HEK293 (cell line): ENCODE results near the gene MAPRE2.

ENCODE experiments used
- CTCF ChIA-PET: fragments of 350-600 bp; formaldehyde crosslinking; extraction: SDS; loops from one replicate; lab custom pipeline; 2021; ENCODE audit warnings: antibody characterized with exemption; lab: Yijun Ruan, JAX
- POLR2A ChIA-PET: fragments of 300-600 bp; formaldehyde crosslinking; extraction: SDS; loops from one replicate; lab custom pipeline; 2020; ENCODE audit warnings: antibody characterized with exemption, inconsistent platforms; lab: Yijun Ruan, JAX
- H3K27ac ChIP-seq: fragments of 200-500 bp; sonication (Bioruptor generic); 2 replicates; pipeline ENCODE4 v1.5.1; 2014; ENCODE audit warnings: low read depth, low read length, control low read depth, inconsistent platforms; ENCODE audit errors: extremely low read depth
- H3K36me3 ChIP-seq, 2 experiments: fragments of 200-500 bp in 1 of 2; sonication (Bioruptor generic) in 1 of 2; 1 replicate in 1 of 2; 2 replicates in 1 of 2; pipeline ENCODE4 v1.5.1; 2014 to 2017; ENCODE audit warnings: inconsistent platforms in 2 of 2, low read length in 2 of 2; ENCODE audit not compliant: control insufficient read depth in 2 of 2, insufficient read depth in 1 of 2
- H3K4me1 ChIP-seq: fragments of 200-500 bp; sonication (Bioruptor generic); 2 replicates; pipeline ENCODE4 v1.5.1; 2014; ENCODE audit warnings: mild to moderate bottlenecking, low read length, inconsistent platforms; ENCODE audit not compliant: control insufficient read depth, insufficient read depth
- H3K4me3 ChIP-seq: 2 replicates; pipeline ENCODE4 v1.5.1; 2011; ENCODE audit warnings: low read depth, mild to moderate bottlenecking, control low read depth, low read length, moderate library complexity
- H3K9me3 ChIP-seq: fragments of 200-500 bp; sonication (Bioruptor generic); 2 replicates; pipeline ENCODE4 v1.5.1; 2014; ENCODE audit warnings: low read depth, low read length, inconsistent platforms; ENCODE audit not compliant: control insufficient read depth, insufficient read depth
- GLI4 ChIP-seq: fragments of 450-650 bp; formaldehyde crosslinking; IDR thresholded peaks from 2 replicates; pipeline ENCODE4 v1.5.1; 2016; ENCODE audit warnings: missing biosample characterization, missing genetic modification characterization
- KLF1 ChIP-seq: fragments of 450-650 bp; formaldehyde crosslinking; IDR thresholded peaks from 2 replicates; pipeline ENCODE4 v1.5.1; 2016; ENCODE audit warnings: missing biosample characterization, missing genetic modification characterization
- MYNN ChIP-seq: fragments of 450-650 bp; formaldehyde crosslinking; IDR thresholded peaks from 2 replicates; pipeline ENCODE4 v1.5.1; 2016; ENCODE audit warnings: missing biosample characterization, missing genetic modification characterization, borderline replicate concordance
- RBAK ChIP-seq: fragments of 450-650 bp; formaldehyde crosslinking; IDR thresholded peaks from 2 replicates; pipeline ENCODE4 v1.5.1; 2016; ENCODE audit warnings: missing biosample characterization, missing genetic modification characterization
- SETDB1 ChIP-seq: IDR thresholded peaks from one replicate; pipeline ENCODE4 v1.6.1; 2017; ENCODE audit warnings: mild to moderate bottlenecking, low read length, moderate library complexity, mixed read lengths; ENCODE audit not compliant: insufficient read length
- ZNF138 ChIP-seq: fragments of 450-650 bp; formaldehyde crosslinking; IDR thresholded peaks from 2 replicates; pipeline ENCODE4 v1.5.1; 2016; ENCODE audit warnings: missing biosample characterization, missing genetic modification characterization, borderline replicate concordance
- ZNF211 ChIP-seq: fragments of 450-650 bp; formaldehyde crosslinking; IDR thresholded peaks from 2 replicates; pipeline ENCODE4 v1.5.1; 2016; ENCODE audit warnings: low read depth, missing biosample characterization, missing genetic modification characterization
- ZNF24 ChIP-seq: fragments of 450-650 bp; formaldehyde crosslinking; IDR thresholded peaks from 2 replicates; pipeline ENCODE4 v1.5.1; 2016; ENCODE audit warnings: missing biosample characterization, missing genetic modification characterization
- ZNF324 ChIP-seq: fragments of 450-650 bp; formaldehyde crosslinking; IDR thresholded peaks from 2 replicates; pipeline ENCODE4 v1.5.1; 2016; ENCODE audit warnings: missing biosample characterization, missing genetic modification characterization
- ZNF341 ChIP-seq: fragments of 450-650 bp; formaldehyde crosslinking; IDR thresholded peaks from 2 replicates; pipeline ENCODE4; 2016; ENCODE audit warnings: low read depth, missing biosample characterization, missing genetic modification characterization
- ZNF350 ChIP-seq: fragments of 450-650 bp; formaldehyde crosslinking; IDR thresholded peaks from 2 replicates; pipeline ENCODE4 v1.5.0; 2017; ENCODE audit warnings: missing biosample characterization, mild to moderate bottlenecking, missing genetic modification characterization
- ZNF391 ChIP-seq: fragments of 450-650 bp; formaldehyde crosslinking; IDR thresholded peaks from 2 replicates; pipeline ENCODE4 v1.5.1; 2016; ENCODE audit warnings: low read depth, missing biosample characterization, missing genetic modification characterization, borderline replicate concordance
- ZNF426 ChIP-seq: fragments of 450-650 bp; formaldehyde crosslinking; IDR thresholded peaks from 2 replicates; pipeline ENCODE4 v1.5.1; 2017; ENCODE audit warnings: missing biosample characterization, missing genetic modification characterization, mild to moderate bottlenecking, inconsistent platforms, moderate library complexity
- ZNF473 ChIP-seq: fragments of 450-650 bp; formaldehyde crosslinking; IDR thresholded peaks from 2 replicates; pipeline ENCODE4 v1.5.1; 2017; ENCODE audit warnings: missing biosample characterization, missing genetic modification characterization
- ZNF501 ChIP-seq: fragments of 450-650 bp; formaldehyde crosslinking; IDR thresholded peaks from 2 replicates; pipeline ENCODE4 v1.5.1; 2016; ENCODE audit warnings: missing biosample characterization, missing genetic modification characterization
- ZNF658 ChIP-seq: fragments of 450-650 bp; formaldehyde crosslinking; IDR thresholded peaks from 2 replicates; pipeline ENCODE4; 2016; ENCODE audit warnings: missing biosample characterization, missing genetic modification characterization
- ZNF664 ChIP-seq: fragments of 450-650 bp; formaldehyde crosslinking; IDR thresholded peaks from 2 replicates; pipeline ENCODE4 v1.5.1; 2016; ENCODE audit warnings: missing biosample characterization, missing genetic modification characterization
- ZNF776 ChIP-seq: fragments of 450-650 bp; formaldehyde crosslinking; IDR thresholded peaks from 2 replicates; pipeline ENCODE4 v1.5.0; 2017; ENCODE audit warnings: missing biosample characterization, missing genetic modification characterization, borderline replicate concordance
- TF ChIP-seq, protein P1 (sequence below): fragments of 450-650 bp; formaldehyde crosslinking; IDR thresholded peaks from 2 replicates; pipeline ENCODE4 v1.5.1; 2016; ENCODE audit warnings: missing biosample characterization, missing genetic modification characterization
- TF ChIP-seq, protein P2 (sequence below): fragments of 450-650 bp; formaldehyde crosslinking; IDR thresholded peaks from 2 replicates; pipeline ENCODE4 v1.5.1; 2016; ENCODE audit warnings: missing biosample characterization, missing genetic modification characterization
- TF ChIP-seq, protein P3 (sequence below): fragments of 450-650 bp; formaldehyde crosslinking; IDR thresholded peaks from 2 replicates; pipeline ENCODE4 v1.5.1; 2016; ENCODE audit warnings: missing biosample characterization, missing genetic modification characterization
- TF ChIP-seq, protein P4 (sequence below): fragments of 450-650 bp; formaldehyde crosslinking; IDR thresholded peaks from 2 replicates; pipeline ENCODE4 v1.5.1; 2016; ENCODE audit warnings: missing biosample characterization, missing genetic modification characterization

MAPRE2 gene

DNA sequence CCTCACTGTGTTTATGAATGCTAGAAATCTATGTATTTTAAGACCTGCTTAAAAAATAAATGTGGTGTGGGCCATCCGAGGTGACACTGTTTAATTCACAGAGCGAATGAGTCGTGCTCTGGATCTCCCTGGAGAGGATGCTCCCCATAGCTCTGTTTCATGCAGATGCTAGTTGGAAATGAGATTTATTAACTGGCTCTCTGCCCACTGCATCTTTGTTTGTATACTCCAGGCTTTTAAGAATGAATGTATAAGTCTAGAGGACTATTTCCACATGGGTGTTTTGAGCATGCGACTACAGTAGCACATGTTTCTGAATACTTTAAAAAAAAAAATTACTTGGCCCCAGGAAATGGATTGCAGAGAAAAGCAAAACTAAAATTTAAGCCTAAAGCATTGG is 3.9 kb downstream of the MAPRE2 start (continued):
- TF ChIP-seq, protein P1, sequence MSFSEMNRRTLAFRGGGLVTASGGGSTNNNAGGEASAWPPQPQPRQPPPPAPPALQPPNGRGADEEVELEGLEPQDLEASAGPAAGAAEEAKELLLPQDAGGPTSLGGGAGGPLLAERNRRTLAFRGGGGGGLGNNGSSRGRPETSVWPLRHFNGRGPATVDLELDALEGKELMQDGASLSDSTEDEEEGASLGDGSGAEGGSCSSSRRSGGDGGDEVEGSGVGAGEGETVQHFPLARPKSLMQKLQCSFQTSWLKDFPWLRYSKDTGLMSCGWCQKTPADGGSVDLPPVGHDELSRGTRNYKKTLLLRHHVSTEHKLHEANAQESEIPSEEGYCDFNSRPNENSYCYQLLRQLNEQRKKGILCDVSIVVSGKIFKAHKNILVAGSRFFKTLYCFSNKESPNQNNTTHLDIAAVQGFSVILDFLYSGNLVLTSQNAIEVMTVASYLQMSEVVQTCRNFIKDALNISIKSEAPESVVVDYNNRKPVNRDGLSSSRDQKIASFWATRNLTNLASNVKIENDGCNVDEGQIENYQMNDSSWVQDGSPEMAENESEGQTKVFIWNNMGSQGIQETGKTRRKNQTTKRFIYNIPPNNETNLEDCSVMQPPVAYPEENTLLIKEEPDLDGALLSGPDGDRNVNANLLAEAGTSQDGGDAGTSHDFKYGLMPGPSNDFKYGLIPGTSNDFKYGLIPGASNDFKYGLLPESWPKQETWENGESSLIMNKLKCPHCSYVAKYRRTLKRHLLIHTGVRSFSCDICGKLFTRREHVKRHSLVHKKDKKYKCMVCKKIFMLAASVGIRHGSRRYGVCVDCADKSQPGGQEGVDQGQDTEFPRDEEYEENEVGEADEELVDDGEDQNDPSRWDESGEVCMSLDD: no peak
- no peak for TF ChIP-seq ZNF473 (tag by site-specific recombination)

DNA sequence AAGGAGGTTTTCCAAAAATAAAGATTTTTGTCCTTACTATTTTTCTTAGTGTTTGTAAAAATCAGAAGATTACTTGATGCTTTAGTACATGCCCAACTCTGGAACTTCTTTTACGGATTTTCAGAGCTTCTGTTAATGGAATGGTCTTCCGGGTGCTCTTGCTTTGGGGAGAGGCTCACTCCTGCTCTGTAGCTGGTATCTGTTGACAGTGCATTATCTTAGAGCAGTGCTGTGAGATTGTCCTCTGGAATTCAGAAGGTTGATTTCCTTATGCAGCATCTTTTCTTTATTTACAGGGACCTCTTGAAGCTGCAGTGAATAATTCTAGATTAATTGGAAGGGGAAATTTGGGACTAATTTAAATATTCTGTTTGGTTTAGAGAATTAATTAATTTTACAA is 4.6 kb downstream of the MAPRE2 start:
- Histone ChIP-seq H3K4me3 (no peak overlapping the region), H3K9me3 (no peaks in the 10 kb centered on the region), H3K27ac (no peak overlapping the region), H3K36me3 (peaks cover 0 to 3% of the 10 kb centered on the region in 2 experiments; a peak in 1 of 3 replicates), H3K4me1 (peaks cover 4% of the 10 kb centered on the region)
- no peak for TF ChIP-seq KLF1 (tag by site-specific recombination)
- TF ChIP-seq ZNF776 (tag by site-specific recombination): no peak
- TF ChIP-seq ZNF350 (tag by site-specific recombination): no peak
- no peak for TF ChIP-seq MYNN (tag by site-specific recombination)
- TF ChIP-seq ZNF138 (tag by site-specific recombination): no peak
- no peak for TF ChIP-seq ZNF24 (tag by site-specific recombination)
- TF ChIP-seq, protein P2, sequence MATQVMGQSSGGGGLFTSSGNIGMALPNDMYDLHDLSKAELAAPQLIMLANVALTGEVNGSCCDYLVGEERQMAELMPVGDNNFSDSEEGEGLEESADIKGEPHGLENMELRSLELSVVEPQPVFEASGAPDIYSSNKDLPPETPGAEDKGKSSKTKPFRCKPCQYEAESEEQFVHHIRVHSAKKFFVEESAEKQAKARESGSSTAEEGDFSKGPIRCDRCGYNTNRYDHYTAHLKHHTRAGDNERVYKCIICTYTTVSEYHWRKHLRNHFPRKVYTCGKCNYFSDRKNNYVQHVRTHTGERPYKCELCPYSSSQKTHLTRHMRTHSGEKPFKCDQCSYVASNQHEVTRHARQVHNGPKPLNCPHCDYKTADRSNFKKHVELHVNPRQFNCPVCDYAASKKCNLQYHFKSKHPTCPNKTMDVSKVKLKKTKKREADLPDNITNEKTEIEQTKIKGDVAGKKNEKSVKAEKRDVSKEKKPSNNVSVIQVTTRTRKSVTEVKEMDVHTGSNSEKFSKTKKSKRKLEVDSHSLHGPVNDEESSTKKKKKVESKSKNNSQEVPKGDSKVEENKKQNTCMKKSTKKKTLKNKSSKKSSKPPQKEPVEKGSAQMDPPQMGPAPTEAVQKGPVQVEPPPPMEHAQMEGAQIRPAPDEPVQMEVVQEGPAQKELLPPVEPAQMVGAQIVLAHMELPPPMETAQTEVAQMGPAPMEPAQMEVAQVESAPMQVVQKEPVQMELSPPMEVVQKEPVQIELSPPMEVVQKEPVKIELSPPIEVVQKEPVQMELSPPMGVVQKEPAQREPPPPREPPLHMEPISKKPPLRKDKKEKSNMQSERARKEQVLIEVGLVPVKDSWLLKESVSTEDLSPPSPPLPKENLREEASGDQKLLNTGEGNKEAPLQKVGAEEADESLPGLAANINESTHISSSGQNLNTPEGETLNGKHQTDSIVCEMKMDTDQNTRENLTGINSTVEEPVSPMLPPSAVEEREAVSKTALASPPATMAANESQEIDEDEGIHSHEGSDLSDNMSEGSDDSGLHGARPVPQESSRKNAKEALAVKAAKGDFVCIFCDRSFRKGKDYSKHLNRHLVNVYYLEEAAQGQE (tag by site-specific recombination): no peak
- POLR2A ChIA-PET: interaction anchor here (0.6 to 1.4 kb wide), 2 partner anchors 197 to 302 kb away, joined by 3 to 6 read pairs; no protein-coding TSS in a partner anchor
- CTCF ChIA-PET: interaction anchor here (1.1 kb wide), 1 partner anchor 97 kb away, joined by 4 read pairs; no protein-coding TSS in a partner anchor

DNA sequence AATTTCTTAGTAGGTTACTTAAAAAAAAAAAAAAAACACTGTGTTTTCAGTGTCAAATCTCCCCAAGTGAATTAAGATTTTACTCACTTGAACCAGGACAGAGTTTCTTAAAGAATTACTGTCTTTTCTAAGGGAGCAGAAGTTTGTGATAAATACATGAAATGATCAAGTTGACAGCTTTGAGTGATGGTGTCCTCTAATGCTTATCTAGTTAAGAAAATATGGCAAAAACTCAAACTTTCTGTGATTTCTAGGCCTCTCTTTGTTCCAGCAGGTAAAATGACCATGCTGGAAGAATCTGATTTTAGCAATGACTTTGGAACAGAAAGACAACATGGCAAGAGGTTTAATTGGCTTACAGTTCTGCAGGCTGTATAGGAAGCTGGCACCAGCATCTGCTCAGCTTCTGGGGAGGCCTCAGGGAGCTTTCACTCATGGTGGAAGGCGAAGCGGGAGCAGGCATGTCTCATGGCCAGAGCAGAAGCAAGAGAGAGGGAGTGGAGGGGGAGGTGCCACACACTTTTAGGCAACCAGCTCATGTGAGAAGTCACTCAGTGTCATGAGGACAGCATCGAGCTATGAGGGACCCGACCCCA is 6.6 kb downstream of the MAPRE2 start:
- Histone ChIP-seq H3K36me3 (peaks cover 0 to 3% of the 10 kb centered on the region in 2 experiments; a peak in 1 of 3 replicates), H3K27ac (no peak overlapping the region), H3K4me3 (no peak overlapping the region), H3K4me1 (peaks cover 3% of the 10 kb centered on the region), H3K9me3 (no peaks in the 10 kb centered on the region)
- TF ChIP-seq ZNF658 (no peak), ZNF473 (tag by site-specific recombination) (no peak), ZNF324 (no peak), SETDB1 (peak; percentile 68), GLI4 (tag by site-specific recombination) (no peak), RBAK (tag by site-specific recombination) (no peak), ZNF211 (no peak), ZNF501 (tag by site-specific recombination) (no peak), ZNF391 (tag by site-specific recombination) (no peak), ZNF664 (tag by site-specific recombination) (no peak), ZNF341 (tag by site-specific recombination) (no peak), ZNF426 (tag by site-specific recombination) (no peak), ZNF776 (tag by site-specific recombination) (0 out of 2 replicates have a peak, but pooled peaks have one; percentile 20)
- TF ChIP-seq, protein P3, sequence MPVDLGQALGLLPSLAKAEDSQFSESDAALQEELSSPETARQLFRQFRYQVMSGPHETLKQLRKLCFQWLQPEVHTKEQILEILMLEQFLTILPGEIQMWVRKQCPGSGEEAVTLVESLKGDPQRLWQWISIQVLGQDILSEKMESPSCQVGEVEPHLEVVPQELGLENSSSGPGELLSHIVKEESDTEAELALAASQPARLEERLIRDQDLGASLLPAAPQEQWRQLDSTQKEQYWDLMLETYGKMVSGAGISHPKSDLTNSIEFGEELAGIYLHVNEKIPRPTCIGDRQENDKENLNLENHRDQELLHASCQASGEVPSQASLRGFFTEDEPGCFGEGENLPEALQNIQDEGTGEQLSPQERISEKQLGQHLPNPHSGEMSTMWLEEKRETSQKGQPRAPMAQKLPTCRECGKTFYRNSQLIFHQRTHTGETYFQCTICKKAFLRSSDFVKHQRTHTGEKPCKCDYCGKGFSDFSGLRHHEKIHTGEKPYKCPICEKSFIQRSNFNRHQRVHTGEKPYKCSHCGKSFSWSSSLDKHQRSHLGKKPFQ (tag by site-specific recombination): no peak
- TF ChIP-seq, protein P4, sequence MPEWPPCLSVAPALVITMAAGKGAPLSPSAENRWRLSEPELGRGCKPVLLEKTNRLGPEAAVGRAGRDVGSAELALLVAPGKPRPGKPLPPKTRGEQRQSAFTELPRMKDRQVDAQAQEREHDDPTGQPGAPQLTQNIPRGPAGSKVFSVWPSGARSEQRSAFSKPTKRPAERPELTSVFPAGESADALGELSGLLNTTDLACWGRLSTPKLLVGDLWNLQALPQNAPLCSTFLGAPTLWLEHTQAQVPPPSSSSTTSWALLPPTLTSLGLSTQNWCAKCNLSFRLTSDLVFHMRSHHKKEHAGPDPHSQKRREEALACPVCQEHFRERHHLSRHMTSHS (tag by site-specific recombination): no peak
- POLR2A ChIA-PET: no interaction called here
- CTCF ChIA-PET: interaction anchor here (0.8 to 1.0 kb wide), 2 partner anchors 96 to 145 kb away, joined by 4 to 5 read pairs; no protein-coding TSS in a partner anchor
